HUES64 (cell line): ENCODE results near the gene DUSP16.

Experiments used
- H3K27ac ChIP-seq: 2 replicates; pipeline ENCODE4 v1.7.0; 2013; ENCODE audit warnings: low read depth, low read length, inconsistent platforms
- H3K27me3 ChIP-seq: 2 replicates; pipeline ENCODE4 v1.6.1; 2013; ENCODE audit warnings: mild to moderate bottlenecking, low read length; ENCODE audit not compliant: insufficient read depth
- H3K36me3 ChIP-seq: 2 replicates; pipeline ENCODE4 v1.6.1; 2013; ENCODE audit warnings: mild to moderate bottlenecking, low read length; ENCODE audit not compliant: insufficient read depth
- H3K4me1 ChIP-seq: 2 replicates; pipeline ENCODE4 v1.6.1; 2013; ENCODE audit warnings: mild to moderate bottlenecking, low read length, moderate library complexity; ENCODE audit not compliant: insufficient read depth
- H3K4me3 ChIP-seq: 2 replicates; pipeline ENCODE4 v1.5.1; 2013; ENCODE audit warnings: mild to moderate bottlenecking, low read length, moderate library complexity
- H3K9ac ChIP-seq: 2 replicates; pipeline ENCODE4 v1.6.1; 2013; ENCODE audit warnings: mild to moderate bottlenecking, low read depth, low read length
- H3K9me3 ChIP-seq: 2 replicates; pipeline ENCODE4 v1.6.1; 2013; ENCODE audit warnings: low read depth, low read length; ENCODE audit not compliant: insufficient read depth
- WGBS: fragments of 150-250, 120-280 bp; methylation state at CpG from one replicate; pipeline ENCODE4 v1.1.7; 2013; ENCODE audit warnings: missing lambda C conversion rate; 5-methylcytosine and 5-hydroxymethylcytosine counted together

The DUSP16 gene

GRCh38 chr12:12436831-12437345 lies 125.8 kb downstream of the DUSP16 start:
- Histone ChIP-seq H3K27me3 (no peaks in the 10 kb centered on the region), H3K9ac (no peak overlapping the region), H3K9me3 (peaks cover 3% of the 10 kb centered on the region; the same call in 1 of the 2 replicates), H3K36me3 (peaks cover 5% of the 10 kb centered on the region; the same call in 1 of the 2 replicates), H3K4me1 (0 out of 2 replicates have a peak, but pooled peaks cover 3% of the 10 kb centered on the region), H3K27ac (no peak overlapping the region), H3K4me3 (no peak overlapping the region)
- 88% methylated on average over 2 of the region's 2 CpGs for WGBS

GRCh38 chr12:12433203-12433731 lies 129.4 kb downstream of the DUSP16 start:
- 81% methylated on average over 3 of the region's 4 CpGs for WGBS
- Histone ChIP-seq H3K4me3 (no peak overlapping the region), H3K27ac (no peak overlapping the region)

GRCh38 chr12:12432364-12432763 lies 130.3 kb downstream of the DUSP16 start:
- H3K9me3 ChIP-seq, result peaks cover 3% of the 10 kb centered on the region; the same call in 1 of the 2 replicates
- no peaks in the 10 kb centered on the region for H3K4me1 ChIP-seq
- H3K27ac ChIP-seq, result no peak overlapping the region
- no peaks in the 10 kb centered on the region for H3K27me3 ChIP-seq
- peaks cover 5% of the 10 kb centered on the region; the same call in 1 of the 2 replicates for H3K36me3 ChIP-seq
- H3K4me3 ChIP-seq, result no peak overlapping the region
- H3K9ac ChIP-seq, result no peak overlapping the region

More at GRCh38 chr12:12433203-12433731, 129.4 kb downstream of the DUSP16 start:
- Histone ChIP-seq H3K27me3 (no peaks in the 10 kb centered on the region), H3K4me1 (no peaks in the 10 kb centered on the region), H3K9ac (no peak overlapping the region), H3K9me3 (peaks cover 3% of the 10 kb centered on the region; the same call in 1 of the 2 replicates), H3K36me3 (peaks cover 5% of the 10 kb centered on the region; the same call in 1 of the 2 replicates)

GRCh38 chr12:12428961-12429657 lies 133.6 kb downstream of the DUSP16 start:
- Histone ChIP-seq H3K9ac (no peak overlapping the region), H3K27me3 (no peaks in the 10 kb centered on the region), H3K27ac (no peak overlapping the region), H3K4me1 (peaks cover 5% of the 10 kb centered on the region; the same call in 1 of the 2 replicates), H3K36me3 (no peaks in the 10 kb centered on the region), H3K9me3 (no peaks in the 10 kb centered on the region), H3K4me3 (no peak overlapping the region)
- whole genome bisulfite sequencing, result 92% methylated on average over 7 of the region's 7 CpGs

- no peak overlapping the region for H3K4me3 ChIP-seq
- WGBS, result 94% methylated on average over 2 of the region's 2 CpGs
- 0 out of 2 replicates have a peak, but pooled peaks cover 9% of the 10 kb centered on the region for H3K9me3 ChIP-seq
- no peaks in the 10 kb centered on the region for H3K36me3 ChIP-seq
- no peak overlapping the region for H3K27ac ChIP-seq
- H3K27me3 ChIP-seq, result no peaks in the 10 kb centered on the region
- H3K9ac ChIP-seq, result no peak overlapping the region
- peaks cover 5% of the 10 kb centered on the region; the same call in 1 of the 2 replicates for H3K4me1 ChIP-seq
Observed at GRCh38 chr12:12428047-12428446, 134.6 kb downstream of the DUSP16 start.

- H3K9me3 ChIP-seq, result 0 out of 2 replicates have a peak, but pooled peaks cover 10% of the 10 kb centered on the region
- H3K4me1 ChIP-seq, result peaks cover 5% of the 10 kb centered on the region; the same call in 1 of the 2 replicates
- H3K36me3 ChIP-seq, result no peaks in the 10 kb centered on the region
- WGBS, result 99% methylated on average over 4 of the region's 4 CpGs
- no peak overlapping the region for H3K4me3 ChIP-seq
- H3K27me3 ChIP-seq, result no peaks in the 10 kb centered on the region
- no peak overlapping the region for H3K9ac ChIP-seq
- no peak overlapping the region for H3K27ac ChIP-seq
Observed at GRCh38 chr12:12427568-12427967, 135.1 kb downstream of the DUSP16 start.

GRCh38 chr12:12425616-12426015 lies 137.0 kb downstream of the DUSP16 start:
- H3K4me3 ChIP-seq, result no peak overlapping the region
- H3K36me3 ChIP-seq, result no peaks in the 10 kb centered on the region
- 0 out of 2 replicates have a peak, but pooled peaks cover 10% of the 10 kb centered on the region for H3K9me3 ChIP-seq
- H3K27ac ChIP-seq, result no peak overlapping the region
- no peak overlapping the region for H3K9ac ChIP-seq
- WGBS, result 100% methylated on average over 1 of the region's 1 CpG
- H3K27me3 ChIP-seq, result no peaks in the 10 kb centered on the region
- H3K4me1 ChIP-seq, result peaks cover 5% of the 10 kb centered on the region; the same call in 1 of the 2 replicates

GRCh38 chr12:12425001-12425400 lies 137.7 kb downstream of the DUSP16 start:
- Histone ChIP-seq H3K36me3 (no peaks in the 10 kb centered on the region), H3K4me3 (no peak overlapping the region), H3K4me1 (peaks cover 5% of the 10 kb centered on the region; the same call in 1 of the 2 replicates), H3K27me3 (no peaks in the 10 kb centered on the region), H3K9ac (no peak overlapping the region), H3K27ac (no peak overlapping the region), H3K9me3 (0 out of 2 replicates have a peak, but pooled peaks cover 10% of the 10 kb centered on the region)
- 98% methylated on average over 2 of the region's 2 CpGs for WGBS
